ENCODE results near the gene STX8. TPM values are rescaled to one million over a fixed set of nuclear protein-coding genes. Genes with fewer than 3 reads are reported as not detected.

The STX8 gene
- total RNA-seq, 1 donor from 2014 or later, result 58.4 TPM

DNA sequence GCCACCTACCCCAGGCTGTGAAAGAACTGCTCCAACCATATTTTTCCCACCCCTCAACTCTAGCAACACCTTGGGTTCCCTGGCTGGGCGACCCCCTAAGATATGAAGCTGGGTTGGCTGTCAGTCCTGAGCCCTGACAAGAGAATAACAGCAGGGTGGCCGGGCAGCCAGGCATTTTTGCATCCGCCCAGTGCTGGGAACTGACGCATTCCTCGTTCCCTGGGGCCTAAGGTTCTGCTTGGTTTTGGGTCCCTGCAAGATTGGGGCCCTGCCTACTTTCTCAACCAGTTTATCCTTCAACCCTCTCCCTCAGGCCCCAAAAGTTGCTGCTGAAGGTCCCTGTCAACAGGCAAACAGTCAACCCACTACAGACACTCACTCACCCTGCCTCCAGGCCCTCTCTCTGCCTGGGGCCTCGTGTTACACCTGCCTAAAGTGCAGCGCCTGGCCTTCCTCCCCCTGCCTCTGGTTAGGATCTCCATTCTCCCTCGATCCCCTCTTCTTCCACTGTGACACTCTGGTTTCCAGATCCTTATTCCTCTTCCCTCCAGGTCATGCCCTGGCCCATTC lies 151.5 kb downstream of the STX8 start:
- no peak for TF ChIP-seq CTCF (IDR thresholded peaks at IDR 0.05; ENCODE audit: insufficient read depth, low read length, severe bottlenecking)
- no peak for FAIRE-seq
- no peaks in the 10 kb centered on the region for H3K36me3 ChIP-seq (ENCODE audit: control insufficient read depth, insufficient read depth, low read length)
- no peak for DNase-seq (ENCODE audit: low read depth)
- H3K4me3 ChIP-seq (ENCODE audit: low read depth, low read length), result no peak overlapping the region
- no peaks in the 10 kb centered on the region for H3K27me3 ChIP-seq (ENCODE audit: control insufficient read depth, insufficient read depth, low read length)

DNA sequence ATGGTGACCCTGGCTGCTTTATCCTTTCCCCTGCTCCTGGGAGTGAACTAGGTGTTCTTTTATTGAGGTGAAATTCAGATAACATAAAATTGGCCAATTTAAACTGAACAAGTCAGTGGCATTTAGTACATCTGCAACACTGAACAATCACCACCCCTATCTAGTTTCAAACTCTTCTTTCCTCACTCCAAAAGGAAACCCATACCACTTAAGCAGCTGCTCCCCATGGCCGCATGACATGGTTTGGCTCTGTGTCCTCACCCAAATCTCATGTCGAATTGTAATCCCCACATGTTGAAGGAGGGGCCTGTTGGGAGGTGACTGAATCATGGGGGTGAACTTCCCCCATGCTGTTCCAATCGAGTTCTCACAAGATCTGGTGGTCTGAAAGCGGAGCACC lies 154.1 kb downstream of the STX8 start:
- Histone ChIP-seq H3K4me3 (ENCODE audit: low read depth, low read length) (no peak overlapping the region), H3K36me3 (ENCODE audit: control insufficient read depth, insufficient read depth, low read length) (no peaks in the 10 kb centered on the region), H3K27me3 (ENCODE audit: control insufficient read depth, insufficient read depth, low read length) (no peaks in the 10 kb centered on the region)
- FAIRE-seq, result peak; percentile 47
- no peak for DNase-seq (ENCODE audit: low read depth)
- TF ChIP-seq CTCF (IDR thresholded peaks at IDR 0.05; ENCODE audit: insufficient read depth, low read length, severe bottlenecking), result no peak

GRCh38 chr17:9419932-9420453 lies 155.6 kb downstream of the STX8 start:
- H3K4me3 ChIP-seq (ENCODE audit: low read depth, low read length), result no peak overlapping the region
- TF ChIP-seq CTCF (IDR thresholded peaks at IDR 0.05; ENCODE audit: insufficient read depth, low read length, severe bottlenecking), result no peak
- DNase-seq (ENCODE audit: low read depth), result no peak
- no peaks in the 10 kb centered on the region for H3K27me3 ChIP-seq (ENCODE audit: control insufficient read depth, insufficient read depth, low read length)
- H3K36me3 ChIP-seq (ENCODE audit: control insufficient read depth, insufficient read depth, low read length), result no peaks in the 10 kb centered on the region
- FAIRE-seq, result no peak

- no peak for DNase-seq (ENCODE audit: low read depth)
- FAIRE-seq, result no peak
- TF ChIP-seq CTCF (IDR thresholded peaks at IDR 0.05; ENCODE audit: insufficient read depth, low read length, severe bottlenecking), result no peak
- no peaks in the 10 kb centered on the region for H3K36me3 ChIP-seq (ENCODE audit: control insufficient read depth, insufficient read depth, low read length)
- no peak overlapping the region for H3K4me3 ChIP-seq (ENCODE audit: low read depth, low read length)
- no peaks in the 10 kb centered on the region for H3K27me3 ChIP-seq (ENCODE audit: control insufficient read depth, insufficient read depth, low read length)
Measured at GRCh38 chr17:9414471-9414870, 161.1 kb downstream of the STX8 start.

- H3K36me3 ChIP-seq (ENCODE audit: control insufficient read depth, insufficient read depth, low read length), result no peaks in the 10 kb centered on the region
- H3K27me3 ChIP-seq (ENCODE audit: control insufficient read depth, insufficient read depth, low read length), result no peaks in the 10 kb centered on the region
- DNase-seq (ENCODE audit: low read depth) (no peak), FAIRE-seq (no peak)
- TF ChIP-seq CTCF (IDR thresholded peaks at IDR 0.05; ENCODE audit: insufficient read depth, low read length, severe bottlenecking), result no peak
- H3K4me3 ChIP-seq (ENCODE audit: low read depth, low read length), result no peak overlapping the region
Measured at GRCh38 chr17:9410737-9411136, 164.9 kb downstream of the STX8 start.

- Histone ChIP-seq H3K4me3 (ENCODE audit: low read depth, low read length) (no peak overlapping the region), H3K27me3 (ENCODE audit: control insufficient read depth, insufficient read depth, low read length) (no peaks in the 10 kb centered on the region), H3K36me3 (ENCODE audit: control insufficient read depth, insufficient read depth, low read length) (no peaks in the 10 kb centered on the region)
- no peak for FAIRE-seq
- TF ChIP-seq CTCF (IDR thresholded peaks at IDR 0.05; ENCODE audit: insufficient read depth, low read length, severe bottlenecking), result no peak
- DNase-seq (ENCODE audit: low read depth), result no peak
Measured at GRCh38 chr17:9410301-9410700, 165.3 kb downstream of the STX8 start.

Data from bronchial epithelial cell (primary cell).